ENCODE measurements around the gene TP63. TPM values are rescaled to one million over a fixed set of nuclear protein-coding genes. Genes with fewer than 3 reads are reported as not detected.

Gene TP63
- 1 to 10 TPM; 1.7 to 2.7 TPM for total RNA-seq
- 1 to 10 TPM in 1 of 6 donors, under 1 TPM in 5; 0.45 to 1.0 (median 0.67) TPM for polyA plus RNA-seq (ENCODE audit: insufficient read length in 6 of 6)
- long read RNA-seq, donor 1, result 0 reads
- long read RNA-seq, donor 2, result 0 reads
- long read RNA-seq, donor 3, result 0 reads
- long read RNA-seq, donor 4, result 0 reads
- long read RNA-seq, donor 5, result 0 reads
- long read RNA-seq, donor 6, result 0 reads
- long read RNA-seq, donor 7, result 0 reads
- long read RNA-seq, donor 8, result 0 reads
- long read RNA-seq, donor 9, result 0 reads
- long read RNA-seq, donor 10, result 0 reads
- long read RNA-seq, donor 11, result 0 reads
- long read RNA-seq, donor 12, result 0 reads

DNA sequence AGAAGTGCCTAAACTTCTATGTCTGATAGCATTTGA is at the start of gene TP63:
Gene TP63, plus strand, starts transcription at position 17 of the 36 bp plus-strand sequence. CDS start 127 bp downstream, outside the sequence.
- intact Hi-C loops (cut with DNase I), result no loop called here
- no peak within 1 kb of the TSS for H3K27ac ChIP-seq
- TF ChIP-seq, protein P1, sequence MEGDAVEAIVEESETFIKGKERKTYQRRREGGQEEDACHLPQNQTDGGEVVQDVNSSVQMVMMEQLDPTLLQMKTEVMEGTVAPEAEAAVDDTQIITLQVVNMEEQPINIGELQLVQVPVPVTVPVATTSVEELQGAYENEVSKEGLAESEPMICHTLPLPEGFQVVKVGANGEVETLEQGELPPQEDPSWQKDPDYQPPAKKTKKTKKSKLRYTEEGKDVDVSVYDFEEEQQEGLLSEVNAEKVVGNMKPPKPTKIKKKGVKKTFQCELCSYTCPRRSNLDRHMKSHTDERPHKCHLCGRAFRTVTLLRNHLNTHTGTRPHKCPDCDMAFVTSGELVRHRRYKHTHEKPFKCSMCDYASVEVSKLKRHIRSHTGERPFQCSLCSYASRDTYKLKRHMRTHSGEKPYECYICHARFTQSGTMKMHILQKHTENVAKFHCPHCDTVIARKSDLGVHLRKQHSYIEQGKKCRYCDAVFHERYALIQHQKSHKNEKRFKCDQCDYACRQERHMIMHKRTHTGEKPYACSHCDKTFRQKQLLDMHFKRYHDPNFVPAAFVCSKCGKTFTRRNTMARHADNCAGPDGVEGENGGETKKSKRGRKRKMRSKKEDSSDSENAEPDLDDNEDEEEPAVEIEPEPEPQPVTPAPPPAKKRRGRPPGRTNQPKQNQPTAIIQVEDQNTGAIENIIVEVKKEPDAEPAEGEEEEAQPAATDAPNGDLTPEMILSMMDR (IDR thresholded peaks at IDR 0.05), result no peak

DNA sequence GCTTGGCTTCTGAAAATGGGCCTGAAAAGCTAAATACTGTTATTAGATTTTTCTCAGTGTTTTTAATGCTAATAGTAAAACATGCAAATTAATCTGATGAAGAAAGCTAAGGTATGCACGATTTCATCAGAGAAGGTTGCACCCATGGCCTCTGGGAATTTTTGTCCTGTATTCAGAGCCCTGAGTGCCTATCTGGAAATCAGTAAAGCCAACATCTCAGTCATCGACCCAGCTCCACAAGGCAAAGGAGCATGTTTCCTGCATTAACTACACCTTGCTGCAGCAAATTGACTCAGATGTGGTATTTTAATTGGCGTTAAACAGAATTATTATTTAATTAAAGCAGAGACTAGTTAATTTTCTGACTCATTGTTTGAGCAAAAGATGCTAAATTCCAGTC is 49.0 kb upstream of the TP63 start:
- H3K27me3 ChIP-seq, result no peaks in the 10 kb centered on the region
- TF ChIP-seq, protein P1 (IDR thresholded peaks at IDR 0.05), result no peak

More for the DNA sequence above, at the start of gene TP63:
- Histone ChIP-seq H3K27me3 (no peaks in the 10 kb centered on the region), H3K9me3 (no peaks in the 10 kb centered on the region), H3K4me3 (no peak within 1 kb of the TSS), H3K36me3 (no peaks in the 10 kb centered on the region), H3K4me1 (peaks cover 0 to 6% of the 10 kb centered on the region in 2 donors)
- ATAC-seq, result no peak
- no peak for DNase-seq

DNA sequence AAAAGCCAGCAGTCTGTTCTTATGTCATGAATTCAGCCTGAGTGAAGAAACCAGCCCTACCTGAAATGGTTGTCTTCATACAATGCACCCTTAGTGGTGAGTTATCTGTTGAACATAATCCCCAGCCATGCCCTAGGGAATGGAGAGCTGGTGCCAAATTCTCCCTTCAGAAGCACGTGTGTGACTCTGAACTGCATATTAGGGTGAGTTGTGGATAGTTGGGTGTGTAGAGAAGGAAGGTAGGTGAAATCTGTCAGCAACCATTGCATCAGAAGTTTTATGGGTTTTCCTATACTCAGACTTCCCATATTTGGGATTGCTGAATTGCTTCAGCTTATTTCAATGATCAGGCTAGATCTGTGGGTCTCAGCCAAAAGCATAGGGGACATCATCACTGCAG is 46.5 kb upstream of the TP63 start:
- DNase-seq (no peak), ATAC-seq (no peak)
- TF ChIP-seq, protein P1 (IDR thresholded peaks at IDR 0.05), result no peak
- no peaks in the 10 kb centered on the region for H3K27me3 ChIP-seq
- no peak overlapping the region for H3K4me3 ChIP-seq
- intact Hi-C loops (cut with DNase I), result no loop called here
- H3K9me3 ChIP-seq, result no peaks in the 10 kb centered on the region
- H3K27ac ChIP-seq, result no peak overlapping the region
- H3K4me1 ChIP-seq, result no peaks in the 10 kb centered on the region
- no peaks in the 10 kb centered on the region for H3K36me3 ChIP-seq

More for the DNA sequence above, 49.0 kb upstream of the TP63 start:
- Histone ChIP-seq H3K36me3 (no peaks in the 10 kb centered on the region), H3K9me3 (peaks cover 0 to 6% of the 10 kb centered on the region in 2 donors), H3K4me1 (no peaks in the 10 kb centered on the region), H3K27ac (no peak overlapping the region), H3K4me3 (no peak overlapping the region)
- DNase-seq (no peak), ATAC-seq (no peak)
- intact Hi-C loops (cut with DNase I), result no loop called here

DNA sequence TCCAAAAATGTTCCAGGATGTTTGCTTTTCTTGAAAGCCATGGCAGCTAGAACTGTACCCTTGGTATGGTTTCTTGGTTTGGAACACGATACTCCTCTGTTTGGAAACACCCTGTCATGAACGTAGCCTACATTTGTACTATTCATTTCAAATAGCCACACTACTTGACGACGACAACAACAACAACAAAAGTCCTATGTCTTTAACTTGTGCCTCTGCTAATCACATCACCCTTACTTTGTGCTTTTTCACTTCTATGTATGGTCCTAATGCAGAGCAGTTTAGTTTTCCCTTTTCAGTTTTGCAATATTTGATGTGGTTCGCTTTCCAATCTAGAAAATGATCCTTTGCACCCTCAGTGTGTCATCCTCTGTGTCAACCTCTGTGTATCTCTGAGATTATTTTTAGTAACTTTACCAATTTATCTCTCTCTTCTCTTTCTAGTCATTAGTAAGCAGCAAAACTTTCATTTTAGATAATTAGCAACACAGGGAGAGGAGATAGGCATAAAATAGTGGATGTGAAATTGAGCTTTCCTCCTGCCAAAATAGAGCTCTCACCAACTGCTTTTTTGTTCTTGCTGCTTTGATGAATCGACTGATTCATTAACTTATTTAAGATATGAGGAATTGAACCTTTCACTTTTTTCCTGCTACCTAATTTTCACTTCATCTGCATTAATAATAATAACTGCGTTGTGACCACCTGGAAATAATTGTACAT is 44.1 kb upstream of the TP63 start:
- intact Hi-C loops (cut with DNase I), result no loop called here
- Histone ChIP-seq H3K27me3 (no peaks in the 10 kb centered on the region), H3K9me3 (no peaks in the 10 kb centered on the region), H3K36me3 (no peaks in the 10 kb centered on the region), H3K4me1 (no peaks in the 10 kb centered on the region), H3K27ac (no peak overlapping the region), H3K4me3 (no peak overlapping the region)
- TF ChIP-seq, protein P1 (IDR thresholded peaks at IDR 0.05), result no peak
- DNase-seq (no peak), ATAC-seq (no peak)

DNA sequence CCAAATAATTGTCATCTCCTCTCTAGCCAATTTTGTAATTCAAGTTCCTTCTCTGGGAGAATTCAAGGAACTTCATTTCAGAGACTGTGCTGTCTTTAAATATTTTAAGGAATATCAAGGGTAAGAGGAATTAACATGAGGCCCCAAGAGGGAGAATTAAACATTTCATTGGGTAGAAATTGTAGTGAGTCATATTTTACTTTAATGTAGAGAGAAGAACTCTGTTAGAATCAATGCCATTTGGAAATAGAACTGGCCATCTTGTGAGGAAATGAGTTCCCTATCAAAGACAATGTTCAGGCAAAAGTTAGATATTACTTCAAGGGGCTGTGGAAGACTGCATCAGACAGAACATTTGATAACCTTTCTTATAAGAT is 43.5 kb upstream of the TP63 start:
- Histone ChIP-seq H3K9me3 (no peaks in the 10 kb centered on the region), H3K27ac (no peak overlapping the region), H3K36me3 (no peaks in the 10 kb centered on the region), H3K27me3 (no peaks in the 10 kb centered on the region), H3K4me1 (no peaks in the 10 kb centered on the region), H3K4me3 (no peak overlapping the region)
- intact Hi-C loops (cut with DNase I), result no loop called here
- ATAC-seq (no peak), DNase-seq (no peak)
- TF ChIP-seq, protein P1 (IDR thresholded peaks at IDR 0.05), result no peak

Measured in left lung (tissue), 14 donors.